Mesothelial cell of epicardium (in vitro differentiated cells): Measurements from ENCODE around the gene CEP192. TPM values are rescaled to one million over a fixed set of nuclear protein-coding genes. Genes with fewer than 3 reads are reported as not detected.
"Not testable (repeated sequence)": the region's sequence is repeated elsewhere in the genome, so short reads cannot be mapped to it uniquely, and the experiment has no call there.

Experiments
- DNase-seq, 2 experiments: peaks; one replicate each; pipeline ENCODE4 v3.0.0; 2021; ENCODE audit warnings: low spot score in 2 of 2; ENCODE audit not compliant: unreplicated experiment in 2 of 2
- H3K27ac Mint-ChIP-seq: 2 replicates; pipeline ENCODE4 v1.8.0; 2021; ENCODE audit warnings: mixed read lengths
- H3K27me3 Mint-ChIP-seq: 2 replicates; pipeline ENCODE4 v1.8.0; 2021; ENCODE audit warnings: low read depth, mixed read lengths
- H3K36me3 Mint-ChIP-seq: 2 replicates; pipeline ENCODE4 v1.8.0; 2021; ENCODE audit warnings: mixed read lengths
- H3K4me1 Mint-ChIP-seq: 2 replicates; pipeline ENCODE4 v1.8.0; 2021; ENCODE audit warnings: mixed read lengths
- H3K4me3 Mint-ChIP-seq: 2 replicates; pipeline ENCODE4 v1.8.0; 2021; ENCODE audit warnings: mild to moderate bottlenecking, moderate library complexity, mixed read lengths
- H3K9me3 Mint-ChIP-seq: 2 replicates; pipeline ENCODE4 v1.8.0; 2021; ENCODE audit warnings: mixed read lengths
- total RNA-seq: library from RNA; stranded (reverse); gene quantifications from 3 replicates; pipeline ENCODE4 v1.2.1, GENCODE V29; 2021
- TF ChIP-seq, protein P1 (sequence below): fragments of 200-600 bp; sonication (generic); IDR thresholded peaks from one replicate; pipeline ENCODE4 v1.5.0; 2021; ENCODE audit warnings: antibody characterized with exemption; ENCODE audit not compliant: unreplicated experiment

The CEP192 gene
- total RNA-seq, 1 donor from 2014 or later = 34.6 TPM

DNA sequence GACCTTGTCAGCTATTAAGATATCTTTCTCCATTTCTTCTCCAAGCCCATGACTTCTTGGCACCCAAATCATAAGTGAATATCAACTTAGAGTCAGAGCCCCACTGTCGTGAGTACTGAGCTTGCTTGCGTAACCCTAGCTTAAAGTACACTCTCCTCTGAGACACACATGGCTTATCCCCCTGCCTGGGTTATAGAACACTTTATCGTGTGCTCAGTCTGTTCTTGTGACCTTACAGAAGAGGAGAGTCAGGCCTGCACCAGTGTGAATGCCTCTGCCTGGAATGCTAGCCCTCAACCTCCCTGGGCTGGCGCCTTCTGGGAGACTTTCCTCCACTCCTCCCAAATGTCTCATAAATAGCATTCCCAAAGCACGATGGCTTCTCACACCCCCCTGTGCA lies 79.3 kb downstream of the CEP192 start:
- Mint-ChIP-seq H3K4me1 (no peaks in the 10 kb centered on the region), H3K27ac (no peak overlapping the region), H3K4me3 (no peak overlapping the region), H3K36me3 (peaks cover 46% of the 10 kb centered on the region), H3K9me3 (no peaks in the 10 kb centered on the region), H3K27me3 (no peaks in the 10 kb centered on the region)
- TF ChIP-seq, protein P1, sequence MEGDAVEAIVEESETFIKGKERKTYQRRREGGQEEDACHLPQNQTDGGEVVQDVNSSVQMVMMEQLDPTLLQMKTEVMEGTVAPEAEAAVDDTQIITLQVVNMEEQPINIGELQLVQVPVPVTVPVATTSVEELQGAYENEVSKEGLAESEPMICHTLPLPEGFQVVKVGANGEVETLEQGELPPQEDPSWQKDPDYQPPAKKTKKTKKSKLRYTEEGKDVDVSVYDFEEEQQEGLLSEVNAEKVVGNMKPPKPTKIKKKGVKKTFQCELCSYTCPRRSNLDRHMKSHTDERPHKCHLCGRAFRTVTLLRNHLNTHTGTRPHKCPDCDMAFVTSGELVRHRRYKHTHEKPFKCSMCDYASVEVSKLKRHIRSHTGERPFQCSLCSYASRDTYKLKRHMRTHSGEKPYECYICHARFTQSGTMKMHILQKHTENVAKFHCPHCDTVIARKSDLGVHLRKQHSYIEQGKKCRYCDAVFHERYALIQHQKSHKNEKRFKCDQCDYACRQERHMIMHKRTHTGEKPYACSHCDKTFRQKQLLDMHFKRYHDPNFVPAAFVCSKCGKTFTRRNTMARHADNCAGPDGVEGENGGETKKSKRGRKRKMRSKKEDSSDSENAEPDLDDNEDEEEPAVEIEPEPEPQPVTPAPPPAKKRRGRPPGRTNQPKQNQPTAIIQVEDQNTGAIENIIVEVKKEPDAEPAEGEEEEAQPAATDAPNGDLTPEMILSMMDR = no peak
- DNase-seq = no peak

DNA sequence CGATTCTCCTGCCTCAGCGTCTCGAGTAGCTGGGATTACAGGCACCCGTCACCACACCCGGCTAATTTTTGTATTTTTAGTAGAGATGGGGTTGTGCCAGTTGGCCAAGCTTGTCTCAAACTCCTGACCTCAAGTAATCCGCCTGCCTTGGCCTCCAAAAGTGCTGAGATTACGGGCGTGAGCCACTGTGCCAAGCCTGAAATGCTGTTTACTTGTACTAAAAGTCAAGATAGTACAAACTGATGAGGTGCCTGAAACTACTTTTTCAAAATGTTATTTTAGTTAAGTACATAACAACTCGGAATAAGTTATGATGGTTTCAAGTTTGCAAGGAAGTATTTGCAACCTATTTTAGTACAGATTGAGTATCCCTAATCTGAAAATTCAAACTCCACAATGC lies 85.7 kb downstream of the CEP192 start:
- H3K4me1 Mint-ChIP-seq = no peaks in the 10 kb centered on the region
- no peak overlapping the region for H3K27ac Mint-ChIP-seq
- H3K36me3 Mint-ChIP-seq = peaks cover 60% of the 10 kb centered on the region
- TF ChIP-seq, protein P1 = no peak
- DNase-seq = no peak
- no peaks in the 10 kb centered on the region for H3K27me3 Mint-ChIP-seq
- no peak overlapping the region for H3K4me3 Mint-ChIP-seq
- peaks cover 26% of the 10 kb centered on the region for H3K9me3 Mint-ChIP-seq

DNA sequence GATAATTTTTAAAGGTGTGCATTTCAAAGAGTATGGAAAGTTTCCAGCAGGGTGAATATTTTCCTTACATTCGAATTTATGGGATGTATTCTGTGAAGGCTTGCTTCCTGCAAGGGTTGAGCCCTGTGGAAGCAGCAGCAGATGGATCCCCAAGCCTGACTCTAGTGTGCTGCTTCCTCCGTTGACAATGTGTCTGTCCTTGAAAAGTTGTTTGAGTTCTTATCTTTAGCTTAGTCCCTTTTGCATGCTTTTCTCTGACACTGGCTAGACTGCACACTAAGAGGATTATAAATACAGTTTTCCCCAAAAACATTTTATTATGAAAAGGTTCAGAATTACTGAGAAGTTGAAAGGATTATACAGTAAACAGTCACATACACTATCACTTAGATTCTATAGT lies 86.3 kb downstream of the CEP192 start:
- Mint-ChIP-seq H3K36me3 (peaks cover 66% of the 10 kb centered on the region), H3K27me3 (no peaks in the 10 kb centered on the region), H3K4me1 (no peaks in the 10 kb centered on the region), H3K4me3 (no peak overlapping the region), H3K27ac (no peak overlapping the region), H3K9me3 (peaks cover 32% of the 10 kb centered on the region)
- TF ChIP-seq, protein P1 = no peak
- DNase-seq = no peak

DNA sequence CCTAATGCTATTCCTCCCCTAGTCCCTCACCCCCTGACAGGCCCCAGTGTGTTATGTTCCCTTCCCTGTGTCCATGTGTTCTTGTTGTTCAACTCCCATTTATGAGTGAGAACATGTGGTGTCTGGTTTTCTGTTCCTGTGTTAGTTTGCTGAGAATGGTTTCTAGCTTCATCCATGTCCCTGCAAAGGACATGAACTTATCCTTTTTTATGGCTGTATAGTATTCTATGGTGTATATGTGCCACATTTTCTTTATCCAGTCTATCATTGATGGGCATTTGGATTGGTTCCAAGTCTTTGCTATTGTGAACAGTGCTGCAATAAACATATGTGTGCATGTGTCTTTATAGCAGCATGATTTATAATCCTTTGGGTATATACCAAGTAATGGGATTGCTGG lies 86.9 kb downstream of the CEP192 start:
- H3K4me3 Mint-ChIP-seq, H3K4me1 Mint-ChIP-seq, H3K27me3 Mint-ChIP-seq, H3K27ac Mint-ChIP-seq, DNase-seq: not testable (repeated sequence)
- H3K9me3 Mint-ChIP-seq = peaks cover 37% of the 10 kb centered on the region
- peaks cover 66% of the 10 kb centered on the region for H3K36me3 Mint-ChIP-seq

DNA sequence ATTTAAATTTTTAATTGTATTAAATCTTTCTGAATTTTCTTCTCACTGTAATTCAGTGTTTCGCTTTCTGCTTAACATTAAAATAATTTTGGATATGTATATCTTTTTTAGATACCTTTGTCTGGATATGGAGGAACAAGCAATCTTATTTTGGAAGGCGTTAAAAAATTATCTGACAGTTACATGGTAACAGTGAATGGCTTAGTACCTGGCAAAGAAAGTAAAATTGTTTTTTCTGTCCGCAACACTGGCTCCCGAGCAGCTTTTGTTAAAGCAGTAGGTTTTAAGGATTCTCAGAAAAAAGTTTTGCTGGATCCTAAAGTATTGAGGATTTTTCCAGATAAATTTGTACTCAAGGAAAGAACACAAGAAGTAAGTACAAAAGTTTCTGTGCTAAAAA lies 95.7 kb downstream of the CEP192 start:
- Mint-ChIP-seq H3K36me3 (peaks cover 60% of the 10 kb centered on the region), H3K27ac (no peak overlapping the region), H3K4me3 (no peak overlapping the region), H3K4me1 (peaks cover 4% of the 10 kb centered on the region), H3K27me3 (no peaks in the 10 kb centered on the region), H3K9me3 (peaks cover 32% of the 10 kb centered on the region)
- TF ChIP-seq, protein P1 = no peak
- DNase-seq = no peak

DNA sequence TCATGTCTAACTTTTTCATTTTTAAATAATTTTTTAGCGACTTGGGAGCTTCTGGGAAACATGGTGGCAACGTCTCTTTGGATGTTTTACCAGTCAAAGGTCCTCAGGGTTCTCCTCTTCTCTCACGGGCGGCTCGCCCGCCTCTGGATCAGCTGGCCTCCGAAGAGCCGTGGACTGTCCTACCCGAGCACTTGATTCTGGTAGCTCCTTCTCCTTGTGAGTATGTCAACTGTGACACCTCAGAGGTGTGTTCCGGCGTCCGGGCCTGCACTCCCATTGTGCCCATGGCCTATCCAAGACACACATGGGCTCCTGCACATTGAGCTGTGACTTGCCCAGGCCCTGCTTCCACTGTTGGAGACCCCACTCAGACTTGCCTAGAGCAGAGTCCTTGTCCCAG lies 104.3 kb downstream of the CEP192 start:
- peaks cover 3% of the 10 kb centered on the region for H3K9me3 Mint-ChIP-seq
- no peaks in the 10 kb centered on the region for H3K27me3 Mint-ChIP-seq
- DNase-seq = no peak
- TF ChIP-seq, protein P1 = no peak
- peaks cover 57% of the 10 kb centered on the region for H3K36me3 Mint-ChIP-seq
- peaks cover 8% of the 10 kb centered on the region for H3K4me1 Mint-ChIP-seq
- H3K4me3 Mint-ChIP-seq = no peak overlapping the region
- H3K27ac Mint-ChIP-seq = no peak overlapping the region
